Nephron (organoid): ENCODE results near the gene ACRBP.
A peak's percentile ranks its signal among the peaks of the same experiment; 100 is the strongest.

Source experiments
- H3K27ac Mint-ChIP-seq, 3 experiments: 2 replicates each; pipeline ENCODE4 v1.8.0; 2020; ENCODE audit warnings: mixed read lengths in 3 of 3, mild to moderate bottlenecking in 2 of 3, moderate library complexity in 1 of 3
- H3K27me3 Mint-ChIP-seq: 2 replicates; pipeline ENCODE4 v1.8.0; 2021; ENCODE audit warnings: low read depth, mild to moderate bottlenecking, moderate library complexity, mixed read lengths
- H3K36me3 Mint-ChIP-seq: 2 replicates; pipeline ENCODE4 v1.8.0; 2020; ENCODE audit warnings: low read depth, mixed read lengths
- H3K4me1 Mint-ChIP-seq: 2 replicates; pipeline ENCODE4 v1.8.0; 2020; ENCODE audit warnings: mixed read lengths
- H3K4me3 Mint-ChIP-seq, 3 experiments: 2 replicates each; pipeline ENCODE4 v1.8.0; 2020; ENCODE audit warnings: mild to moderate bottlenecking in 3 of 3, mixed read lengths in 3 of 3, moderate library complexity in 2 of 3
- H3K9me3 Mint-ChIP-seq: 2 replicates; pipeline ENCODE4 v1.8.0; 2020; ENCODE audit warnings: mixed read lengths
- TF ChIP-seq, protein P1 (sequence below), 3 experiments: fragments of 200-600 bp; sonication (generic); IDR thresholded peaks; one replicate each; pipeline ENCODE4 v1.5.0; 2021; ENCODE audit warnings: antibody characterized with exemption in 3 of 3; ENCODE audit not compliant: unreplicated experiment in 3 of 3

Gene ACRBP

GRCh38 chr12:6650832-6651231 lies 3.6 kb upstream of the ACRBP start:
- Mint-ChIP-seq H3K27me3 (no peaks in the 10 kb centered on the region), H3K27ac (no peak overlapping the region), H3K4me3 (no peak overlapping the region), H3K9me3 (no peaks in the 10 kb centered on the region), H3K36me3 (peaks cover 66% of the 10 kb centered on the region), H3K4me1 (peaks cover 8% of the 10 kb centered on the region)
- TF ChIP-seq, protein P1, sequence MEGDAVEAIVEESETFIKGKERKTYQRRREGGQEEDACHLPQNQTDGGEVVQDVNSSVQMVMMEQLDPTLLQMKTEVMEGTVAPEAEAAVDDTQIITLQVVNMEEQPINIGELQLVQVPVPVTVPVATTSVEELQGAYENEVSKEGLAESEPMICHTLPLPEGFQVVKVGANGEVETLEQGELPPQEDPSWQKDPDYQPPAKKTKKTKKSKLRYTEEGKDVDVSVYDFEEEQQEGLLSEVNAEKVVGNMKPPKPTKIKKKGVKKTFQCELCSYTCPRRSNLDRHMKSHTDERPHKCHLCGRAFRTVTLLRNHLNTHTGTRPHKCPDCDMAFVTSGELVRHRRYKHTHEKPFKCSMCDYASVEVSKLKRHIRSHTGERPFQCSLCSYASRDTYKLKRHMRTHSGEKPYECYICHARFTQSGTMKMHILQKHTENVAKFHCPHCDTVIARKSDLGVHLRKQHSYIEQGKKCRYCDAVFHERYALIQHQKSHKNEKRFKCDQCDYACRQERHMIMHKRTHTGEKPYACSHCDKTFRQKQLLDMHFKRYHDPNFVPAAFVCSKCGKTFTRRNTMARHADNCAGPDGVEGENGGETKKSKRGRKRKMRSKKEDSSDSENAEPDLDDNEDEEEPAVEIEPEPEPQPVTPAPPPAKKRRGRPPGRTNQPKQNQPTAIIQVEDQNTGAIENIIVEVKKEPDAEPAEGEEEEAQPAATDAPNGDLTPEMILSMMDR (IDR thresholded peaks at IDR 0.05; ENCODE audit: unreplicated experiment in 3 of 3), result no peak

- peak overlapping the region; percentile 76 to 82 (median 82) for H3K4me3 Mint-ChIP-seq
- peaks cover 16% of the 10 kb centered on the region for H3K4me1 Mint-ChIP-seq
- H3K27ac Mint-ChIP-seq, result peak overlapping the region in 1 of 3 experiments; percentile 45
- TF ChIP-seq, protein P1 (IDR thresholded peaks at IDR 0.05; ENCODE audit: unreplicated experiment in 3 of 3), result no peak
- H3K9me3 Mint-ChIP-seq, result no peaks in the 10 kb centered on the region
- H3K36me3 Mint-ChIP-seq, result peaks cover 38% of the 10 kb centered on the region
- peaks cover 9% of the 10 kb centered on the region for H3K27me3 Mint-ChIP-seq
These were observed 753 bp downstream of the ACRBP start for GRCh38 chr12:6646276-6647082.

DNA sequence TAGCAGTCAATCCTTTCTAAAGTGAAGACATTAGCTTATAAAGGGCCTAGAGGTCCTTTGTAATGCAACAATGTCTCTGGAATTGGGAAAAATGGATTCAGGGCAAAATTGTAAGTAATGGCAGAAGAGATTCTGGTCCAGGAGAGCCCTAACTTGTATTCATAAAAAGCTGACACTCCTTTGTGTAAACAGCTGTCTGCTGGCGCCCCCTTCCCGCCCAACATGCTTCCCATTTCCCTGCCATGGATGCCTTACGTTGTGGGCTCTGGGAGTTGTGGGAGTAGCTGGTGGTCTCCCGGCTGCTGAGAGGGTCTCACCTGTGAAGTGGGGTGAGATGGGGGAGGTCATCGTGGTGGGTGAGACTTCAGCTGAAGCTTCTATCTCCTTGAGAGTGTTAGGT lies 2.3 kb downstream of the ACRBP start:
- no peaks in the 10 kb centered on the region for H3K9me3 Mint-ChIP-seq
- peaks cover 12% of the 10 kb centered on the region for H3K27me3 Mint-ChIP-seq
- H3K36me3 Mint-ChIP-seq, result peaks cover 23% of the 10 kb centered on the region
- H3K4me1 Mint-ChIP-seq, result peaks cover 16% of the 10 kb centered on the region
- TF ChIP-seq, protein P1 (IDR thresholded peaks at IDR 0.05; ENCODE audit: unreplicated experiment in 3 of 3), result peak; percentile 37 to 42 (median 39)
- H3K27ac Mint-ChIP-seq, result peak overlapping the region; percentile 63 to 88 (median 74)
- peak overlapping the region in 1 of 3 experiments; percentile 29 for H3K4me3 Mint-ChIP-seq

GRCh38 chr12:6644257-6644596 lies 3.0 kb downstream of the ACRBP start:
- H3K36me3 Mint-ChIP-seq, result peaks cover 23% of the 10 kb centered on the region
- peak overlapping the region; percentile 63 to 88 (median 74) for H3K27ac Mint-ChIP-seq
- TF ChIP-seq, protein P1 (IDR thresholded peaks at IDR 0.05; ENCODE audit: unreplicated experiment in 3 of 3), result no peak

DNA sequence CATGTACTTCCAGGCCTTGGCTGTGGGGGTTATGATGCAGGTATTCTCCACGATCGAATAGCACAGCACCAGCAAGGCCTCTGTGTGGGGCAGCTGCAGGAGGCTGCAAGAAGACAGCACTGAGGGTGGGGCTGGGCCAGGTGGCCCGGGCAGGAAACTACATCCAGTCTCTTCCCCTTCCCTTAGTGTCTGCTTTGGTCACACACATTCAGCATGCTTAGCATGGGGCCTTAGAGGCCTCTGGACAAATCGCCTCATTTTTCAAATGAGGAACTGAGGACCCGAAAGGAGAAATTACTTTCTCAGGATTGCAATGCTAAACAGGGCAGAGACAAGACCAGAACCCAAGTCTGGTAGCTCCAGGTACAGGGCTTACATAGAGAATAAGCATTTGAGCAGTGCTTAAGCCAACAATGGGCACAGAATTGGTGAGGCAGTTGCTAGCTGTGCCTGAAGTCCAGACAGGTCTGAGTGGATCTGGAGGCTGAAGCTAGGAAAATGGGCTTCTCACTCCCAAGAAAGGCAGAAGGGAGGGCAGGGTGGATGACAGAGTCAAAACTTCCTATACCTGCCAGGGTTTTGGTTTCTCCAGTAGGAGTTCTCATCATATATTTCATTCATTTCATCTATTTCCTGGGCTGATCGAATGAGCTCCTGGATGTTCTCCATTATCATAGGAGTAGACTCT lies 3.5 kb downstream of the ACRBP start:
- TF ChIP-seq, protein P1 (IDR thresholded peaks at IDR 0.05; ENCODE audit: unreplicated experiment in 3 of 3), result no peak
- peaks cover 16% of the 10 kb centered on the region for H3K4me1 Mint-ChIP-seq
- H3K4me3 Mint-ChIP-seq, result no peak overlapping the region
- no peaks in the 10 kb centered on the region for H3K9me3 Mint-ChIP-seq
- H3K27me3 Mint-ChIP-seq, result peaks cover 12% of the 10 kb centered on the region
- peaks cover 23% of the 10 kb centered on the region for H3K36me3 Mint-ChIP-seq
- H3K27ac Mint-ChIP-seq, result peak overlapping the region; percentile 63 to 88 (median 74)

More at GRCh38 chr12:6644257-6644596, 3.0 kb downstream of the ACRBP start:
- Mint-ChIP-seq H3K4me1 (peaks cover 16% of the 10 kb centered on the region), H3K4me3 (no peak overlapping the region), H3K27me3 (peaks cover 12% of the 10 kb centered on the region), H3K9me3 (no peaks in the 10 kb centered on the region)
